Nephron (organoid): Measurements from ENCODE around the gene TUBB3.

Experiments used
- H3K27ac Mint-ChIP-seq, 3 experiments: 2 replicates each; pipeline ENCODE4 v1.8.0; 2020; ENCODE audit warnings: mixed read lengths in 3 of 3, mild to moderate bottlenecking in 2 of 3, moderate library complexity in 1 of 3
- H3K27me3 Mint-ChIP-seq: 2 replicates; pipeline ENCODE4 v1.8.0; 2021; ENCODE audit warnings: low read depth, mild to moderate bottlenecking, moderate library complexity, mixed read lengths
- H3K36me3 Mint-ChIP-seq: 2 replicates; pipeline ENCODE4 v1.8.0; 2020; ENCODE audit warnings: low read depth, mixed read lengths
- H3K4me1 Mint-ChIP-seq: 2 replicates; pipeline ENCODE4 v1.8.0; 2020; ENCODE audit warnings: mixed read lengths
- H3K4me3 Mint-ChIP-seq, 3 experiments: 2 replicates each; pipeline ENCODE4 v1.8.0; 2020; ENCODE audit warnings: mild to moderate bottlenecking in 3 of 3, mixed read lengths in 3 of 3, moderate library complexity in 2 of 3
- H3K9me3 Mint-ChIP-seq: 2 replicates; pipeline ENCODE4 v1.8.0; 2020; ENCODE audit warnings: mixed read lengths
- CTCF ChIP-seq, 3 experiments: fragments of 200-600 bp; sonication (generic); IDR thresholded peaks; one replicate each; pipeline ENCODE4 v1.5.0; 2021; ENCODE audit warnings: antibody characterized with exemption in 3 of 3; ENCODE audit not compliant: unreplicated experiment in 3 of 3

TUBB3 gene

DNA sequence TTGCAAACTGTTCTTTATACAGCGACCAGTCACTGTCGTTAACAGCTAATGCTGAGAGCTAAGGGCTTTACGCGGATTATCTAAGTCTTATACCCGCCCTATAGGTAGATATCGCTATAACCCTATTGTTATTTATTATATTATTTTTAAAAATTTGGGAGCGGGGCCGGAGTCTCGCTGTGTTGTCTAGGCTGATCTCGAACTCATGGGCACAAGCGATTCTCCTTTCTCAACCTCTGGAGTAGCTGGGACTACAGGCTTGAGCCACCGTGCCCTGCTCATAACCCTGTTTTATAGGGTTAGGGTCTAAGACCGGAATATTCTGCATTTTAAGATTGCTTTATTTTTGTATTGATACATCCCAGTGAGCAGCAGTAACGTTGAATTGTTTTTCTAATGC is 50.1 kb downstream of the TUBB3 start:
- H3K9me3 Mint-ChIP-seq = peaks cover 12% of the 10 kb centered on the region
- no peaks in the 10 kb centered on the region for H3K27me3 Mint-ChIP-seq
- no peak for TF ChIP-seq CTCF (IDR thresholded peaks at IDR 0.05; ENCODE audit: unreplicated experiment in 3 of 3)
- peak overlapping the region; percentile 100 for H3K4me3 Mint-ChIP-seq
- peaks cover 16% of the 10 kb centered on the region for H3K4me1 Mint-ChIP-seq
- peak overlapping the region; percentile 93 to 99 (median 97) for H3K27ac Mint-ChIP-seq
- H3K36me3 Mint-ChIP-seq = peaks cover 35% of the 10 kb centered on the region

- no peaks in the 10 kb centered on the region for H3K27me3 Mint-ChIP-seq
- peak overlapping the region in 2 of 3 experiments; percentile 70 to 73 for H3K27ac Mint-ChIP-seq
- peaks cover 32% of the 10 kb centered on the region for H3K36me3 Mint-ChIP-seq
- peaks cover 10% of the 10 kb centered on the region for H3K9me3 Mint-ChIP-seq
- H3K4me1 Mint-ChIP-seq = peaks cover 16% of the 10 kb centered on the region
- peak overlapping the region; percentile 100 for H3K4me3 Mint-ChIP-seq
- no peak for TF ChIP-seq CTCF (IDR thresholded peaks at IDR 0.05; ENCODE audit: unreplicated experiment in 3 of 3)
These were observed 50.7 kb downstream of the TUBB3 start for GRCh38 chr16:89973654-89974335.

DNA sequence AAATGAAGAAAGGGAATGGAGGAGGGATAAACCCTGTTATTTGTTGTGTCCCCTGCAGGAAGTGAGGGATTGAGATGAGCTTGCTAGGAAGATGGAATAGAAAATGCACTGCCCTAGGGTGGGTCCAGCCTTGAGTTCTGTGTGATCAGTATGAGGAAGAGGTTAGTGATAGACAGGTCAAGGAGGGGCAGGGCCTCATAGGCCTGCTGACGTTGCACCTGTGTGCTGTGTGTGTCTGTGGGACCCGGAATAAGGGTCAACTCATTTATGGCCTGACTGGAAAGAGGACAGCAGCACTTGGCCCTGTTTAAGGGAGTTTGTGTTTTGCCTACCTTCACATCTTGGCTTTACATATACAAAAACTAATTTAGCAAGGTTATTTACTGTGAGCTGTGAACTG is 51.7 kb downstream of the TUBB3 start:
- Mint-ChIP-seq H3K27ac (no peak overlapping the region), H3K4me3 (peak overlapping the region; percentile 17 to 66 (median 55)), H3K9me3 (peaks cover 10% of the 10 kb centered on the region), H3K36me3 (peaks cover 36% of the 10 kb centered on the region), H3K4me1 (peaks cover 16% of the 10 kb centered on the region), H3K27me3 (no peaks in the 10 kb centered on the region)
- TF ChIP-seq CTCF (IDR thresholded peaks at IDR 0.05; ENCODE audit: unreplicated experiment in 3 of 3) = no peak

DNA sequence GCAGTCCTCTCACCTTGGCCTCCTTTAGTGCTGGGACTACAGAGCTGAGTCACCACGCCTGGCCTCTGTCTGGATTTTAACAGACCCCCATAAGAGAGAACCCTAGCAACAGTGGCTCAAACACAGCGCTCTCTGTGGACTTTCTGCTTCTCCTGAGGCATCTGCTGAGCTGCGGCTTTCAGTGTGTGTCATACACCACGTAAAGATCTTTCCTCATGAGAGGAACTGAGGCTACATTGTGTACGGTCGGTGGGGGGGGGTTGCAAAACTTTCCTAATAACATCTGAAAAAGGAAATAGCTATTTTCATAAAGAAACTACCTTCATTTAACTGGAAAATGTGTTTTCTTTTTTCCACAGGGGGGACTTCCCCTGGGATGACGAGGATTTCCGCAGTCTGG is 58.3 kb downstream of the TUBB3 start:
- Mint-ChIP-seq H3K36me3 (peaks cover 53% of the 10 kb centered on the region), H3K4me1 (peaks cover 7% of the 10 kb centered on the region), H3K9me3 (no peaks in the 10 kb centered on the region), H3K4me3 (no peak overlapping the region), H3K27me3 (no peaks in the 10 kb centered on the region), H3K27ac (no peak overlapping the region)
- TF ChIP-seq CTCF (IDR thresholded peaks at IDR 0.05; ENCODE audit: unreplicated experiment in 3 of 3) = no peak

- H3K4me1 Mint-ChIP-seq = peaks cover 7% of the 10 kb centered on the region
- H3K27me3 Mint-ChIP-seq = no peaks in the 10 kb centered on the region
- H3K4me3 Mint-ChIP-seq = no peak overlapping the region
- no peak for TF ChIP-seq CTCF (IDR thresholded peaks at IDR 0.05; ENCODE audit: unreplicated experiment in 3 of 3)
- no peaks in the 10 kb centered on the region for H3K9me3 Mint-ChIP-seq
- H3K36me3 Mint-ChIP-seq = peaks cover 61% of the 10 kb centered on the region
- H3K27ac Mint-ChIP-seq = no peak overlapping the region
These were observed 59.2 kb downstream of the TUBB3 start for GRCh38 chr16:89982318-89982717.

DNA sequence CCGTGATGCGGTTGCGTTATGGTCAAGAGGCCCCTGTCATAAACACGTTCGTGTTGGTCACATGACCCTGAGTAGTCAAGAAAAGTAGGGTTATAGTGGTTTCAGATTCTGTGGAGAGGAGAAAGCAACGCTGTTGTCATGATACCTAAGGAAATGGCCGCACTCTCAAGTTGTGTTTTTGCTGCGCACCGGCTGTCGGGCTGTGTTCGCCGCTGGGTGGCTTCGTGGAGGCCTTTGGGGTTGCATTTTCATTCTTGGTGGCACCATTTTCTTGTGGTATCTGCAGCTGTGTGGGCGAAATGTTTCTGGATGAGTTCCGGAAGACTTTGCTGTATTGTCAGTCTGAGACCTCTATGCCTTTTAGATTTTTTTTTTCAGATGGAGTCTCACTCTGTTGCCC is 60.4 kb downstream of the TUBB3 start:
- Mint-ChIP-seq H3K36me3 (peaks cover 63% of the 10 kb centered on the region), H3K4me3 (no peak overlapping the region), H3K9me3 (no peaks in the 10 kb centered on the region), H3K27ac (no peak overlapping the region), H3K4me1 (peaks cover 7% of the 10 kb centered on the region), H3K27me3 (no peaks in the 10 kb centered on the region)
- no peak for TF ChIP-seq CTCF (IDR thresholded peaks at IDR 0.05; ENCODE audit: unreplicated experiment in 3 of 3)
